IPS DF 6.9 (cell line): ENCODE measurements around the gene STMP1.
"Not testable (repeated sequence)": the region's sequence is repeated elsewhere in the genome, so short reads cannot be mapped to it uniquely, and the experiment has no call there.

ENCODE experiments used
- DNase-seq: peaks from one replicate; pipeline ENCODE4 v3.0.0-alpha.2; 2013; ENCODE audit warnings: low read depth, low spot score
- H3K27ac ChIP-seq: one replicate; pipeline ENCODE4 v1.5.1; 2013; ENCODE audit warnings: low read length, control low read depth
- H3K27me3 ChIP-seq: 2 replicates; pipeline ENCODE4 v1.6.1; 2013; ENCODE audit warnings: mild to moderate bottlenecking, low read length; ENCODE audit not compliant: control insufficient read depth, insufficient read depth
- H3K36me3 ChIP-seq: 2 replicates; pipeline ENCODE4 v1.6.1; 2013; ENCODE audit warnings: low read length; ENCODE audit not compliant: control insufficient read depth, insufficient read depth
- H3K4me1 ChIP-seq: 2 replicates; pipeline ENCODE4 v1.6.1; 2013; ENCODE audit warnings: low read length; ENCODE audit not compliant: control insufficient read depth, insufficient read depth
- H3K4me3 ChIP-seq: 2 replicates; pipeline ENCODE4 v1.5.1; 2013; ENCODE audit warnings: mild to moderate bottlenecking, low read length
- H3K9me3 ChIP-seq: 2 replicates; pipeline ENCODE4 v1.6.1; 2013; ENCODE audit warnings: low read length, inconsistent platforms; ENCODE audit not compliant: control insufficient read depth, insufficient read depth
- WGBS: extraction: QIAGEN DNeasy Blood & Tissue Kit; methylation state at CpG from one replicate; pipeline ENCODE4 v1.1.7; 2013; ENCODE audit warnings: mixed read lengths, missing lambda C conversion rate; ENCODE audit not compliant: insufficient read length, insufficient coverage; 5-methylcytosine and 5-hydroxymethylcytosine counted together

STMP1 gene

GRCh38 chr7:135662373-135663114, at the start of gene STMP1:
Gene STMP1 (plus strand): TSS chr7:135662514.
- Histone ChIP-seq H3K4me3 (peak within 1 kb of the TSS; percentile 78), H3K9me3 (no peaks in the 10 kb centered on the region), H3K4me1 (no peaks in the 10 kb centered on the region), H3K27ac (no peak within 1 kb of the TSS), H3K27me3 (no peaks in the 10 kb centered on the region), H3K36me3 (no peaks in the 10 kb centered on the region)
- WGBS = no CpG with 5 or more reads among the region's 60 CpGs
- peak; percentile 72 for DNase-seq

GRCh38 chr7:135616136-135616535, 46.2 kb upstream of the STMP1 start:
- H3K4me1 ChIP-seq = no peaks in the 10 kb centered on the region
- no peaks in the 10 kb centered on the region for H3K27me3 ChIP-seq
- DNase-seq = no peak
- H3K36me3 ChIP-seq = peaks cover 10% of the 10 kb centered on the region; the same call in 1 of the 2 replicates
- no CpG with 5 or more reads among the region's 1 CpG for WGBS
- no peak overlapping the region for H3K4me3 ChIP-seq
- no peaks in the 10 kb centered on the region for H3K9me3 ChIP-seq
- no peak overlapping the region for H3K27ac ChIP-seq

- Histone ChIP-seq H3K4me3 (no peak overlapping the region), H3K9me3 (no peaks in the 10 kb centered on the region), H3K36me3 (peaks cover 10% of the 10 kb centered on the region; the same call in 1 of the 2 replicates), H3K27ac (no peak overlapping the region), H3K27me3 (no peaks in the 10 kb centered on the region), H3K4me1 (no peaks in the 10 kb centered on the region)
- no CpG with 5 or more reads among the region's 2 CpGs for WGBS
- DNase-seq = no peak
Observed at GRCh38 chr7:135617781-135618180, 44.5 kb upstream of the STMP1 start.

DNA sequence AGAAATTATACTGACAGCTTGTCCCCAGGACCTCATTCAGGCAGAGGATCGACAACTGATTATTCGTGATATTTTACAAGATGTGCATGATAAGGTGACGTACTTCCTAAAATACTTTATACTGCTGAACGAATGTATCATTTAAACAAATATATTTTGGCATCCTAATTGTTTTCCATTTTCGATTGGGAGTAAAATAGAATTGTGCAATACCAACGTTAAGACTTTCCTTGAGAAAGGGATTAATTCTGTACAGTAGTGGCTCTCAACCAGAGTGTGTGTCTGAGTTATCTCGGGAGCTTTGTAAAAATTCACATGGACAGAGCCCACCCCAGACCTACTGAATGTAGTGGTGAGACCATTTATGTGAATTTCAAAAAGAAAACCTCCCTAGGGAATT, 43.8 kb upstream of the STMP1 start:
- no peak for DNase-seq
- Histone ChIP-seq H3K9me3 (no peaks in the 10 kb centered on the region), H3K27me3 (no peaks in the 10 kb centered on the region), H3K36me3 (peaks cover 10% of the 10 kb centered on the region; the same call in 1 of the 2 replicates), H3K4me3 (no peak overlapping the region), H3K27ac (no peak overlapping the region), H3K4me1 (no peaks in the 10 kb centered on the region)
- WGBS = no CpG with 5 or more reads among the region's 7 CpGs

- no peak for DNase-seq
- Histone ChIP-seq H3K27ac (no peak overlapping the region), H3K9me3 (no peaks in the 10 kb centered on the region), H3K4me1 (no peaks in the 10 kb centered on the region), H3K36me3 (peaks cover 10% of the 10 kb centered on the region; the same call in 1 of the 2 replicates), H3K4me3 (no peak overlapping the region), H3K27me3 (no peaks in the 10 kb centered on the region)
- WGBS = no CpG with 5 or more reads among the region's 2 CpGs
Observed at GRCh38 chr7:135620447-135620846, 41.9 kb upstream of the STMP1 start.

DNA sequence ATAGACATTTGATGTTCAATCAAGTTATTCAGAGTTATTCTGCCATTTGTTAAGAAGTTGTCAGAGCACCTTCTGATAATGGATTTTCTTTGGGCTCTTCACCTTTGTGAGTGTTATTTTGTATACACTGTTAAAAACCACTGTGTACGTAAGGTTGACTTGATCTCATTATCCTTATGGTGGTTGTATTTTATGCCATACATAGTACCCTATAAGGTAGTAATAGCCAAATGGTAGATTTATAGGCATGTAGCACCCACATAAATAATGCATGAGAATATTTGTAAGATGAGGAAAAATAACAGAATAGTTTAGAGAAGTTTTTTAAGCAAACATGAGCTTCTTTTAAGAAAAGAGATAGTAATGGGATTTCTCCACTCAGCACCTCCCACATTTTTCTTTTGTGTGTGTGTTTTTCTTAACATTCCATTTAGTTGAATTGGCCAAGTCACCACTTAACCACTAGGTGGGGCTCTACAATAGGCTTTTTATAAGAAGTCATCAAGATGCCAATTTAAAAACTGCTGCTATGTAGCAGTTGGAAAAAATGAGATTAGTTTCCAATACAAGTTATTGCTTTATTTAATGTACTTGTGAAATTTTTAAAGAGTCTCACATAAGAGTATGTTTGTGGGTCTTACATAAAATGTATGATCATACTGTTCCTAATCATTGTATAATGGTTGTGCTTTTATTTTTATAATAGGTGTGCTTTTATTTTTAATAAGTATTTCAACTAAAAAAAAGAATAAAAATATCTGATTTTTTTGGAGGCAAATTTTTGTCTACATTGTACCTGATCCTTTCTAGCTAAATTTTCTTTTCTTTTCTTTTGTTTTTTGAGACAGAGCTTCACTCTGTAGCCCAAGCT, 41.1 kb upstream of the STMP1 start:
- Histone ChIP-seq H3K27me3 (no peaks in the 10 kb centered on the region), H3K4me1 (no peaks in the 10 kb centered on the region), H3K27ac (no peak overlapping the region), H3K9me3 (no peaks in the 10 kb centered on the region), H3K4me3 (no peak overlapping the region), H3K36me3 (peaks cover 11% of the 10 kb centered on the region; the same call in 1 of the 2 replicates)
- peak; percentile 35 for DNase-seq
- no CpG with 5 or more reads among the region's 1 CpG for WGBS

DNA sequence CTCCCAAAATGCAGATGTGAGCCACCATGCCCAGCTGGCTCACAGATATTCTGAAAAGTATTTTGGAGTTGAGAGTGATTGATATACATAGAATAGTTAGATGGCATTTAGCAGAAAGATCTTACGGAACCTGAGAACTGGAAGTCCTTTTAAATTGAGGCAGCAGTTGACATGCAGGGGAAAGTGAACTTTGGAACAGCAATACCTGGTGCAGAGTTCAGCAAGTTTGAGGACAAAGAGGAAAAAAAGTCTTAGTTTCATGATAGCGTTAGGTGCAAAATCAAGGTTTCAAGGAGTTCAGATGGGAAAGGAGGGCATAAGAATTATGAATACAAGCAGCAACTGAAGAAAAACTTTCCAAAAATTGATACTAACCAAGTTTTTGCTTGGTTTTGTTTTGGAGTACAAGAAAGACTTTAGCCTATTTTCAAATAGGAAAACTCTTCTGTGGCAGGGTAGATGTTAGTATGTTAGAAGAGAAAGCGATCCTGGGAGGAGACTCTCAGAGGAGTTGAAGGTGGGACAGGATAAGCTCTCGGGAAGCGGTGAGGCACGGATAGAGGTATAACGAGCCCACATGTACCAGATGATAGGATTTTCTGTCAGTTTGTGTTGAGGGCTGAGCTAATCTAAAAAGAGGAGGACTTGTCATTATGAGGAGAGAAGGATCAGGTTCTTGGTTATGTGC, 28.0 kb upstream of the STMP1 start:
- WGBS = no CpG with 5 or more reads among the region's 7 CpGs
- Histone ChIP-seq H3K27me3 (no peaks in the 10 kb centered on the region), H3K36me3 (peaks cover 13% of the 10 kb centered on the region; the same call in 1 of the 2 replicates), H3K27ac (no peak overlapping the region), H3K4me3 (no peak overlapping the region), H3K9me3 (no peaks in the 10 kb centered on the region), H3K4me1 (no peaks in the 10 kb centered on the region)
- no peak for DNase-seq

- not testable (repeated sequence) for DNase-seq, H3K4me3 ChIP-seq, H3K27ac ChIP-seq, H3K4me1 ChIP-seq, H3K9me3 ChIP-seq, H3K27me3 ChIP-seq
- H3K36me3 ChIP-seq = peaks cover 13% of the 10 kb centered on the region; the same call in 1 of the 2 replicates
Observed at GRCh38 chr7:135639690-135640089, 22.6 kb upstream of the STMP1 start.

DNA sequence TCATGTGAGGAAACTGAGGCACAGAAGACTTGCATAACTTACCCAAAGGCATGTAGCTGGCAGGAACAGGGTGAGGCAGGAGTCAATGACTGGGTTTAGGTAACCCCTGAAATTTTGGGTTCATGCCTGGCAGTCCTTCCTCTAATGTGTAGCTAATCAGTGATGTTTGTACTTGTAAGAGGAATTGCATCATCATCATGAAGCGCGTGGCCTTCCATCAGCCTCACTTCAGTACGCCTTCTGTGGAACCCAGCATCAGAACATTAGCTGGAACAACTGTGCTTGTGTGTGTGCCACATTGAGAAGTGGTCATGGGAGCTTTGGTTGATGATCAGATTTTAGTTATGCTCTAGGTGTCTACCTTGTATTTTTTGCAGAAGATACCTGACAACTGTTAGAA, 18.2 kb upstream of the STMP1 start:
- no CpG with 5 or more reads among the region's 3 CpGs for WGBS
- DNase-seq = no peak
- Histone ChIP-seq H3K27me3 (no peaks in the 10 kb centered on the region), H3K9me3 (no peaks in the 10 kb centered on the region), H3K4me3 (no peak overlapping the region), H3K4me1 (no peaks in the 10 kb centered on the region), H3K27ac (no peak overlapping the region), H3K36me3 (peaks cover 15% of the 10 kb centered on the region; the same call in 1 of the 2 replicates)

- no peak overlapping the region for H3K4me3 ChIP-seq
- no peak overlapping the region for H3K27ac ChIP-seq
- WGBS = no CpG with 5 or more reads among the region's 3 CpGs
- DNase-seq = no peak
- no peaks in the 10 kb centered on the region for H3K27me3 ChIP-seq
- no peaks in the 10 kb centered on the region for H3K9me3 ChIP-seq
- H3K36me3 ChIP-seq = peaks cover 15% of the 10 kb centered on the region; the same call in 1 of the 2 replicates
- no peaks in the 10 kb centered on the region for H3K4me1 ChIP-seq
Observed at GRCh38 chr7:135644729-135645128, 17.6 kb upstream of the STMP1 start.
